H1 (cell line): ENCODE data around the gene FARS2. TPM values are rescaled to one million over a fixed set of nuclear protein-coding genes. Genes with fewer than 3 reads are reported as not detected.

Experiments
- BACH1 ChIP-seq: IDR thresholded peaks from 2 replicates; pipeline ENCODE4 v1.6.1; 2012; ENCODE audit warnings: low read length, improper control_type of control experiment
- BRCA1 ChIP-seq: IDR thresholded peaks from 2 replicates; pipeline ENCODE4 v1.6.1; 2012; ENCODE audit warnings: low read depth, low read length, improper control_type of control experiment
- GABPA ChIP-seq: IDR thresholded peaks from 2 replicates; pipeline ENCODE4 v1.6.1; 2011; ENCODE audit warnings: mild to moderate bottlenecking, low read length, moderate library complexity, borderline replicate concordance; ENCODE audit not compliant: insufficient read depth
- KDM4A ChIP-seq: IDR thresholded peaks from one replicate; pipeline ENCODE4 v1.7.1; 2012; ENCODE audit warnings: low read depth, mild to moderate bottlenecking, moderate library complexity, low read length, inconsistent platforms; ENCODE audit not compliant: severe bottlenecking
- MAFK ChIP-seq: IDR thresholded peaks from 2 replicates; pipeline ENCODE4 v1.6.1; 2012; ENCODE audit warnings: low read depth, mild to moderate bottlenecking, improper control_type of control experiment, low read length
- POLR2A ChIP-seq, 2 experiments: IDR thresholded peaks; 1 replicate in 1 of 2; 2 replicates in 1 of 2; pipeline ENCODE4 v1.6.1; 2011; ENCODE audit warnings: low read depth in 2 of 2, low read length in 2 of 2, mild to moderate bottlenecking in 2 of 2; ENCODE audit errors: control extremely low read depth in 1 of 2
- POU5F1 ChIP-seq: IDR thresholded peaks from 2 replicates; pipeline ENCODE4 v1.6.1; 2011; ENCODE audit warnings: low read depth, mild to moderate bottlenecking, low read length, moderate library complexity
- TAF1 ChIP-seq: IDR thresholded peaks from 2 replicates; pipeline ENCODE4 v1.6.1; 2011; ENCODE audit warnings: mild to moderate bottlenecking, low read depth, low read length
- polyA plus RNA-seq, 7 experiments: library from polyadenylated mRNA; depleted of rRNA in 3 of 7; stranded (reverse) in 5 of 7; unstranded in 2 of 7; fragments of >200 nt in 5 of 7; fragments of 200-250 nt in 2 of 7; gene quantifications; 1 replicate in 5 of 7; 2 replicates in 1 of 7; 4 replicates in 1 of 7; pipeline versions ENCODE4 v1.2.1 to v1.2.3, GENCODE V29; 2011 to 2013; ENCODE audit warnings: missing spikeins in 2 of 7, mixed read lengths in 2 of 7
- total RNA-seq: library from RNA; stranded (reverse); fragmentation: NEBNext Ultra II Directional; extraction: Animal tissue kit (Norgen Biotek cat#: 25700); gene quantifications from 2 replicates; pipeline ENCODE4 v1.2.1, GENCODE V29; 2021
- TF ChIP-seq, protein P1 (sequence below): fragments of 300-600 bp; sonication (generic); IDR thresholded peaks from 2 replicates; pipeline ENCODE4 v1.7.1; 2012; ENCODE audit warnings: low read length, moderate library complexity, mild to moderate bottlenecking, inconsistent platforms; ENCODE audit not compliant: insufficient replicate concordance
- TF ChIP-seq, protein P2 (sequence below), 3 experiments: IDR thresholded peaks; 1 replicate in 2 of 3; 2 replicates in 1 of 3; pipeline versions ENCODE4 v1.5.1 to v1.6.1; 2011; ENCODE audit warnings: low read length in 3 of 3, mild to moderate bottlenecking in 3 of 3, inconsistent platforms in 2 of 3, low read depth in 1 of 3, moderate library complexity in 1 of 3; ENCODE audit not compliant: insufficient read depth in 1 of 3; ENCODE audit errors: control extremely low read depth in 1 of 3

The FARS2 gene
- total and polyA plus RNA-seq, 2 of the 8 experiments (the other 6 are each of a cell fraction or from before 2014, with no cell fraction given) = 11.7 to 14.4 TPM

DNA sequence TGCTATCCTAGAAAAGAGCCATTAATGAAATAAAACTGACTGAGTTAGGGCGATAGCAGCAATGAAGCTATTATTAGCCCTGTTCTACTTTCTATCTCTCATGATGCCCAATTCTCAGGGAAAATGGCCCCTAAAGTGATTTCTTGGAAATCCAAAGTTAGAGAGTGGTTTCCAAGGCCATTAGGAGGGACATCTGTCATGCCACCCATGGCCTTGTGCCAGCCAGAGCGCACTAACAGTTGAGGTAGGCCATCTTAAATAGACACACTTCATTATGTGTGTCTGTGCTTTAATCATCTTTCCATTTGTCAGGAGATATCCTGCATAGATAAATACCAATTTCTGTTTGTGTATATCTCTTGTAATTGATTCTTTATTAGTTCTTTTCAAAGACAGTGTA, 483.8 kb downstream of the FARS2 start (continued):
- TF ChIP-seq, protein P1, sequence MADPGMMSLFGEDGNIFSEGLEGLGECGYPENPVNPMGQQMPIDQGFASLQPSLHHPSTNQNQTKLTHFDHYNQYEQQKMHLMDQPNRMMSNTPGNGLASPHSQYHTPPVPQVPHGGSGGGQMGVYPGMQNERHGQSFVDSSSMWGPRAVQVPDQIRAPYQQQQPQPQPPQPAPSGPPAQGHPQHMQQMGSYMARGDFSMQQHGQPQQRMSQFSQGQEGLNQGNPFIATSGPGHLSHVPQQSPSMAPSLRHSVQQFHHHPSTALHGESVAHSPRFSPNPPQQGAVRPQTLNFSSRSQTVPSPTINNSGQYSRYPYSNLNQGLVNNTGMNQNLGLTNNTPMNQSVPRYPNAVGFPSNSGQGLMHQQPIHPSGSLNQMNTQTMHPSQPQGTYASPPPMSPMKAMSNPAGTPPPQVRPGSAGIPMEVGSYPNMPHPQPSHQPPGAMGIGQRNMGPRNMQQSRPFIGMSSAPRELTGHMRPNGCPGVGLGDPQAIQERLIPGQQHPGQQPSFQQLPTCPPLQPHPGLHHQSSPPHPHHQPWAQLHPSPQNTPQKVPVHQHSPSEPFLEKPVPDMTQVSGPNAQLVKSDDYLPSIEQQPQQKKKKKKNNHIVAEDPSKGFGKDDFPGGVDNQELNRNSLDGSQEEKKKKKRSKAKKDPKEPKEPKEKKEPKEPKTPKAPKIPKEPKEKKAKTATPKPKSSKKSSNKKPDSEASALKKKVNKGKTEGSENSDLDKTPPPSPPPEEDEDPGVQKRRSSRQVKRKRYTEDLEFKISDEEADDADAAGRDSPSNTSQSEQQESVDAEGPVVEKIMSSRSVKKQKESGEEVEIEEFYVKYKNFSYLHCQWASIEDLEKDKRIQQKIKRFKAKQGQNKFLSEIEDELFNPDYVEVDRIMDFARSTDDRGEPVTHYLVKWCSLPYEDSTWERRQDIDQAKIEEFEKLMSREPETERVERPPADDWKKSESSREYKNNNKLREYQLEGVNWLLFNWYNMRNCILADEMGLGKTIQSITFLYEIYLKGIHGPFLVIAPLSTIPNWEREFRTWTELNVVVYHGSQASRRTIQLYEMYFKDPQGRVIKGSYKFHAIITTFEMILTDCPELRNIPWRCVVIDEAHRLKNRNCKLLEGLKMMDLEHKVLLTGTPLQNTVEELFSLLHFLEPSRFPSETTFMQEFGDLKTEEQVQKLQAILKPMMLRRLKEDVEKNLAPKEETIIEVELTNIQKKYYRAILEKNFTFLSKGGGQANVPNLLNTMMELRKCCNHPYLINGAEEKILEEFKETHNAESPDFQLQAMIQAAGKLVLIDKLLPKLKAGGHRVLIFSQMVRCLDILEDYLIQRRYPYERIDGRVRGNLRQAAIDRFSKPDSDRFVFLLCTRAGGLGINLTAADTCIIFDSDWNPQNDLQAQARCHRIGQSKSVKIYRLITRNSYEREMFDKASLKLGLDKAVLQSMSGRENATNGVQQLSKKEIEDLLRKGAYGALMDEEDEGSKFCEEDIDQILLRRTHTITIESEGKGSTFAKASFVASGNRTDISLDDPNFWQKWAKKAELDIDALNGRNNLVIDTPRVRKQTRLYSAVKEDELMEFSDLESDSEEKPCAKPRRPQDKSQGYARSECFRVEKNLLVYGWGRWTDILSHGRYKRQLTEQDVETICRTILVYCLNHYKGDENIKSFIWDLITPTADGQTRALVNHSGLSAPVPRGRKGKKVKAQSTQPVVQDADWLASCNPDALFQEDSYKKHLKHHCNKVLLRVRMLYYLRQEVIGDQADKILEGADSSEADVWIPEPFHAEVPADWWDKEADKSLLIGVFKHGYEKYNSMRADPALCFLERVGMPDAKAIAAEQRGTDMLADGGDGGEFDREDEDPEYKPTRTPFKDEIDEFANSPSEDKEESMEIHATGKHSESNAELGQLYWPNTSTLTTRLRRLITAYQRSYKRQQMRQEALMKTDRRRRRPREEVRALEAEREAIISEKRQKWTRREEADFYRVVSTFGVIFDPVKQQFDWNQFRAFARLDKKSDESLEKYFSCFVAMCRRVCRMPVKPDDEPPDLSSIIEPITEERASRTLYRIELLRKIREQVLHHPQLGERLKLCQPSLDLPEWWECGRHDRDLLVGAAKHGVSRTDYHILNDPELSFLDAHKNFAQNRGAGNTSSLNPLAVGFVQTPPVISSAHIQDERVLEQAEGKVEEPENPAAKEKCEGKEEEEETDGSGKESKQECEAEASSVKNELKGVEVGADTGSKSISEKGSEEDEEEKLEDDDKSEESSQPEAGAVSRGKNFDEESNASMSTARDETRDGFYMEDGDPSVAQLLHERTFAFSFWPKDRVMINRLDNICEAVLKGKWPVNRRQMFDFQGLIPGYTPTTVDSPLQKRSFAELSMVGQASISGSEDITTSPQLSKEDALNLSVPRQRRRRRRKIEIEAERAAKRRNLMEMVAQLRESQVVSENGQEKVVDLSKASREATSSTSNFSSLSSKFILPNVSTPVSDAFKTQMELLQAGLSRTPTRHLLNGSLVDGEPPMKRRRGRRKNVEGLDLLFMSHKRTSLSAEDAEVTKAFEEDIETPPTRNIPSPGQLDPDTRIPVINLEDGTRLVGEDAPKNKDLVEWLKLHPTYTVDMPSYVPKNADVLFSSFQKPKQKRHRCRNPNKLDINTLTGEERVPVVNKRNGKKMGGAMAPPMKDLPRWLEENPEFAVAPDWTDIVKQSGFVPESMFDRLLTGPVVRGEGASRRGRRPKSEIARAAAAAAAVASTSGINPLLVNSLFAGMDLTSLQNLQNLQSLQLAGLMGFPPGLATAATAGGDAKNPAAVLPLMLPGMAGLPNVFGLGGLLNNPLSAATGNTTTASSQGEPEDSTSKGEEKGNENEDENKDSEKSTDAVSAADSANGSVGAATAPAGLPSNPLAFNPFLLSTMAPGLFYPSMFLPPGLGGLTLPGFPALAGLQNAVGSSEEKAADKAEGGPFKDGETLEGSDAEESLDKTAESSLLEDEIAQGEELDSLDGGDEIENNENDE = no peak
- no peak for TF ChIP-seq TAF1
- TF ChIP-seq BRCA1 = no peak
- no peak for TF ChIP-seq GABPA
- no peak for TF ChIP-seq POU5F1
- no peak for TF ChIP-seq KDM4A
- TF ChIP-seq POLR2A (IDR thresholded peaks at IDR 0.05; ENCODE audit: control extremely low read depth in 1 of 2, low read depth in 2 of 2, low read length in 2 of 2) = no peak
- TF ChIP-seq, protein P2, sequence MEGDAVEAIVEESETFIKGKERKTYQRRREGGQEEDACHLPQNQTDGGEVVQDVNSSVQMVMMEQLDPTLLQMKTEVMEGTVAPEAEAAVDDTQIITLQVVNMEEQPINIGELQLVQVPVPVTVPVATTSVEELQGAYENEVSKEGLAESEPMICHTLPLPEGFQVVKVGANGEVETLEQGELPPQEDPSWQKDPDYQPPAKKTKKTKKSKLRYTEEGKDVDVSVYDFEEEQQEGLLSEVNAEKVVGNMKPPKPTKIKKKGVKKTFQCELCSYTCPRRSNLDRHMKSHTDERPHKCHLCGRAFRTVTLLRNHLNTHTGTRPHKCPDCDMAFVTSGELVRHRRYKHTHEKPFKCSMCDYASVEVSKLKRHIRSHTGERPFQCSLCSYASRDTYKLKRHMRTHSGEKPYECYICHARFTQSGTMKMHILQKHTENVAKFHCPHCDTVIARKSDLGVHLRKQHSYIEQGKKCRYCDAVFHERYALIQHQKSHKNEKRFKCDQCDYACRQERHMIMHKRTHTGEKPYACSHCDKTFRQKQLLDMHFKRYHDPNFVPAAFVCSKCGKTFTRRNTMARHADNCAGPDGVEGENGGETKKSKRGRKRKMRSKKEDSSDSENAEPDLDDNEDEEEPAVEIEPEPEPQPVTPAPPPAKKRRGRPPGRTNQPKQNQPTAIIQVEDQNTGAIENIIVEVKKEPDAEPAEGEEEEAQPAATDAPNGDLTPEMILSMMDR (IDR thresholded peaks at IDR 0.05; ENCODE audit: control extremely low read depth in 1 of 3, insufficient read depth in 1 of 3, low read depth in 1 of 3, low read length in 3 of 3) = no peak
- TF ChIP-seq MAFK = no peak
- no peak for TF ChIP-seq BACH1
